ENCODE measurements around the gene CNTNAP2.

DNA sequence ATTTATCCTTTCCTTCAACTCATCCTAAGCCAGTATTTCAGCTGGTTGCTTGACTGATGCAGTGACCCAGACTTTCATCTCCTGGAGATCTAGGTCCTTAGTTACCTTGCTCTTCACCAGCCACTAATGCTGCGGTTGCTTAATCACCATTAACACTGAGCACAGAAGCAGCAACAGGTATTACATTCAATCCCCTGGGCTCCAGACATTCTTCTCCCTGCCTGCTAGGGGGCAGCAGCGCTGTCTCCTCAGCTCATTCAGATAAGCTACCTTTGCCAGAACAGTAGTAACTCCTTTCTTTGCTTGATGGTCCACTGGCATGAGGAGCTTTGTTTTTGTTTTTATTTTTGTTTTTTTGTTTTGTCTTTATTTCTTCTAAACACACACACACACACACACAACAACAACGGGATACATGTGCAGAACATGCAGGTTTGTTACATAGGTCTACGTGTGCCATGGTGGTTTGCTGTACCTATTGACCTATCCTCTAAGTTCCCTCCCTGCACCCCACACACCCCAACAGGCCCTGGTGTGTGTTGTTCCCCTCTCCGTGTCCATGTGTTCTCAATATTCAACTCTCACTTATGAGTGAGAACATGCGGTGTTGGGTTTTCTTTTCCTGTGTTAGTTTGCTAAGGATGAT, 1430.8 kb downstream of the CNTNAP2 start:
- TF ChIP-seq, protein P1, sequence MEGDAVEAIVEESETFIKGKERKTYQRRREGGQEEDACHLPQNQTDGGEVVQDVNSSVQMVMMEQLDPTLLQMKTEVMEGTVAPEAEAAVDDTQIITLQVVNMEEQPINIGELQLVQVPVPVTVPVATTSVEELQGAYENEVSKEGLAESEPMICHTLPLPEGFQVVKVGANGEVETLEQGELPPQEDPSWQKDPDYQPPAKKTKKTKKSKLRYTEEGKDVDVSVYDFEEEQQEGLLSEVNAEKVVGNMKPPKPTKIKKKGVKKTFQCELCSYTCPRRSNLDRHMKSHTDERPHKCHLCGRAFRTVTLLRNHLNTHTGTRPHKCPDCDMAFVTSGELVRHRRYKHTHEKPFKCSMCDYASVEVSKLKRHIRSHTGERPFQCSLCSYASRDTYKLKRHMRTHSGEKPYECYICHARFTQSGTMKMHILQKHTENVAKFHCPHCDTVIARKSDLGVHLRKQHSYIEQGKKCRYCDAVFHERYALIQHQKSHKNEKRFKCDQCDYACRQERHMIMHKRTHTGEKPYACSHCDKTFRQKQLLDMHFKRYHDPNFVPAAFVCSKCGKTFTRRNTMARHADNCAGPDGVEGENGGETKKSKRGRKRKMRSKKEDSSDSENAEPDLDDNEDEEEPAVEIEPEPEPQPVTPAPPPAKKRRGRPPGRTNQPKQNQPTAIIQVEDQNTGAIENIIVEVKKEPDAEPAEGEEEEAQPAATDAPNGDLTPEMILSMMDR (IDR thresholded peaks at IDR 0.05 in 4 of 5, conservative IDR thresholded peaks at IDR 0.05 in 1 of 5): no peak
- no peak for TF ChIP-seq POLR2A (IDR thresholded peaks at IDR 0.05)

All from gastrocnemius medialis (tissue), 4 donors.